H9 (cell line): Measurements from ENCODE around the gene GGA3. TPM values are rescaled to one million over a fixed set of nuclear protein-coding genes. Genes with fewer than 3 reads are reported as not detected.
"Not testable (repeated sequence)": the region's sequence is repeated elsewhere in the genome, so short reads cannot be mapped to it uniquely, and the experiment has no call there.

ENCODE experiments used
- DNase-seq: peaks from one replicate; pipeline ENCODE4 v3.0.0-alpha.2; 2017
- H2AFZ ChIP-seq: one replicate; pipeline ENCODE4 v1.6.1; 2013; ENCODE audit warnings: mild to moderate bottlenecking, low read length, control low read depth, moderate library complexity
- H2AK5ac ChIP-seq: 2 replicates; pipeline ENCODE4 v1.6.1; 2013; ENCODE audit warnings: low read length, control low read depth, mixed read lengths; ENCODE audit not compliant: insufficient read length
- H2BK120ac ChIP-seq: one replicate; pipeline ENCODE4 v1.6.1; 2013; ENCODE audit warnings: low read depth, mild to moderate bottlenecking, low read length, control low read depth, inconsistent platforms; ENCODE audit not compliant: poor library complexity, severe bottlenecking
- H2BK12ac ChIP-seq: 2 replicates; pipeline ENCODE4 v1.6.1; 2013; ENCODE audit warnings: low read length, control low read depth, mixed read lengths, low read depth; ENCODE audit not compliant: insufficient read length
- H2BK15ac ChIP-seq: 2 replicates; pipeline ENCODE4 v1.6.1; 2013; ENCODE audit warnings: low read depth, low read length, control low read depth
- H2BK20ac ChIP-seq: one replicate; pipeline ENCODE4 v1.6.1; 2013; ENCODE audit warnings: low read depth, mild to moderate bottlenecking, low read length, control low read depth, inconsistent platforms; ENCODE audit not compliant: poor library complexity, severe bottlenecking
- H2BK5ac ChIP-seq: 2 replicates; pipeline ENCODE4 v1.6.1; 2013; ENCODE audit warnings: low read length, control low read depth, mixed read lengths; ENCODE audit not compliant: insufficient read length
- H3K14ac ChIP-seq: 2 replicates; pipeline ENCODE4 v1.6.1; 2013; ENCODE audit warnings: low read length, control low read depth; ENCODE audit not compliant: insufficient read depth
- H3K18ac ChIP-seq: 2 replicates; pipeline ENCODE4 v1.6.1; 2013; ENCODE audit warnings: low read depth, mild to moderate bottlenecking, mixed read lengths, low read length, control low read depth; ENCODE audit not compliant: insufficient read length
- H3K23ac ChIP-seq: 2 replicates; pipeline ENCODE4 v1.6.1; 2013; ENCODE audit warnings: low read length, control low read depth, mixed read lengths, low read depth; ENCODE audit not compliant: insufficient read length
- H3K23me2 ChIP-seq: 2 replicates; pipeline ENCODE4 v1.6.1; 2013; ENCODE audit warnings: low read depth, mild to moderate bottlenecking, mixed read lengths, low read length, control low read depth; ENCODE audit not compliant: insufficient read length, poor library complexity, severe bottlenecking
- H3K27ac ChIP-seq: 2 replicates; pipeline ENCODE4 v1.5.1; 2013; ENCODE audit warnings: low read length, control low read depth, mixed read lengths, low read depth; ENCODE audit not compliant: insufficient read length
- H3K27me3 ChIP-seq: 2 replicates; pipeline ENCODE4 v1.6.1; 2013; ENCODE audit warnings: low read length, control low read depth, inconsistent platforms; ENCODE audit not compliant: insufficient read depth
- H3K4ac ChIP-seq: 2 replicates; pipeline ENCODE4 v1.6.1; 2013; ENCODE audit warnings: low read depth, mild to moderate bottlenecking, control low read depth, inconsistent platforms, low read length, moderate library complexity
- H3K4me1 ChIP-seq: 2 replicates; pipeline ENCODE4 v1.6.1; 2013; ENCODE audit warnings: low read length, control low read depth, inconsistent platforms; ENCODE audit not compliant: insufficient read depth
- H3K4me2 ChIP-seq: 2 replicates; pipeline ENCODE4 v1.6.1; 2013; ENCODE audit warnings: low read length, control low read depth, mixed read lengths; ENCODE audit not compliant: insufficient read length, insufficient read depth
- H3K56ac ChIP-seq: 2 replicates; pipeline ENCODE4 v1.6.1; 2013; ENCODE audit warnings: low read depth, mild to moderate bottlenecking, mixed read lengths, low read length, control low read depth; ENCODE audit not compliant: insufficient read length
- H3K79me1 ChIP-seq: 2 replicates; pipeline ENCODE4 v1.6.1; 2013; ENCODE audit warnings: low read depth, mild to moderate bottlenecking, moderate library complexity, low read length, control low read depth, inconsistent platforms; ENCODE audit not compliant: insufficient read depth, poor library complexity, severe bottlenecking
- H3K79me2 ChIP-seq: 2 replicates; pipeline ENCODE4 v1.6.1; 2013; ENCODE audit warnings: low read length, control low read depth, inconsistent platforms; ENCODE audit not compliant: insufficient read depth
- H3K9ac ChIP-seq: 2 replicates; pipeline ENCODE4 v1.6.1; 2013; ENCODE audit warnings: low read length, control low read depth, mixed read lengths; ENCODE audit not compliant: insufficient read length; ENCODE audit errors: extremely low read depth
- H3K9me3 ChIP-seq: one replicate; pipeline ENCODE4 v1.6.1; 2013; ENCODE audit warnings: low read depth, low read length, inconsistent platforms; ENCODE audit not compliant: control insufficient read depth
- H3T11ph ChIP-seq: one replicate; pipeline ENCODE4 v1.6.1; 2013; ENCODE audit warnings: mild to moderate bottlenecking, low read length, control low read depth, inconsistent platforms
- H4K20me1 ChIP-seq: one replicate; pipeline ENCODE4 v1.6.1; 2013; ENCODE audit not compliant: control insufficient read depth, insufficient read length, insufficient read depth
- H4K5ac ChIP-seq: 2 replicates; pipeline ENCODE4 v1.6.1; 2013; ENCODE audit warnings: low read depth, mild to moderate bottlenecking, mixed read lengths, low read length, control low read depth; ENCODE audit not compliant: insufficient read length
- H4K8ac ChIP-seq: replicated peaks from 2 replicates; pipeline ENCODE4 v1.6.1; 2013; ENCODE audit warnings: low read length, control low read depth, mixed read lengths, low read depth; ENCODE audit not compliant: insufficient read length
- H4K91ac ChIP-seq: 2 replicates; pipeline ENCODE4 v1.6.1; 2013; ENCODE audit warnings: low read depth, mild to moderate bottlenecking, moderate library complexity, mixed read lengths, low read length, control low read depth; ENCODE audit not compliant: insufficient read length
- H3K27ac Mint-ChIP-seq, 3 experiments: 2 replicates in 2 of 3; 3 replicates in 1 of 3; pipeline ENCODE4 v1.8.0; 2020 to 2021; ENCODE audit warnings: mixed read lengths in 3 of 3, mild to moderate bottlenecking in 1 of 3, moderate library complexity in 1 of 3
- H3K27me3 Mint-ChIP-seq: 2 replicates; pipeline ENCODE4 v1.8.0; 2021; ENCODE audit warnings: low read depth, mild to moderate bottlenecking, moderate library complexity, mixed read lengths
- H3K36me3 Mint-ChIP-seq, 3 experiments: 2 replicates in 2 of 3; 3 replicates in 1 of 3; pipeline ENCODE4 v1.8.0; 2020 to 2021; ENCODE audit warnings: low read depth in 3 of 3, mixed read lengths in 3 of 3; ENCODE audit not compliant: insufficient read depth in 1 of 3
- H3K4me1 Mint-ChIP-seq, 2 experiments: 2 replicates each; pipeline ENCODE4 v1.8.0; 2020; ENCODE audit warnings: mixed read lengths in 2 of 2
- H3K4me3 Mint-ChIP-seq, 2 experiments: 2 replicates in 1 of 2; 3 replicates in 1 of 2; pipeline ENCODE4 v1.8.0; 2020 to 2021; ENCODE audit warnings: mild to moderate bottlenecking in 2 of 2, mixed read lengths in 2 of 2, moderate library complexity in 1 of 2
- H3K9me3 Mint-ChIP-seq, 2 experiments: 2 replicates in 1 of 2; 3 replicates in 1 of 2; pipeline ENCODE4 v1.8.0; 2020; ENCODE audit warnings: mild to moderate bottlenecking in 2 of 2, mixed read lengths in 2 of 2, moderate library complexity in 1 of 2
- CTCF ChIP-seq: fragments of 200-600 bp; sonication (generic); conservative IDR thresholded peaks from 3 replicates; pipeline ENCODE4 v1.8.0; 2021; ENCODE audit warnings: antibody characterized with exemption, mild to moderate bottlenecking
- WGBS: extraction: QIAGEN DNeasy Blood & Tissue Kit; methylation state at CpG from one replicate; pipeline ENCODE4 v1.1.7; 2013; ENCODE audit warnings: missing lambda C conversion rate, low lambda C conversion rate, mixed read lengths; ENCODE audit not compliant: insufficient read length; ENCODE audit errors: extremely low coverage; 5-methylcytosine and 5-hydroxymethylcytosine counted together
- total RNA-seq: library from RNA; stranded (reverse); gene quantifications from 2 replicates; pipeline ENCODE4 v1.2.1, GENCODE V29; 2021

Gene GGA3
- total RNA-seq, 1 experiment from 2014 or later: 50.3 TPM

- Histone ChIP-seq H3K23me2 (peaks cover 4% of the 10 kb centered on the region), H3K27me3 (no peaks in the 10 kb centered on the region), H2BK15ac (no peak overlapping the region), H3K4me2 (peak overlapping the region; percentile 81), H4K8ac (no peak overlapping the region), H3K18ac (no peak overlapping the region), H3T11ph (no peak overlapping the region), H4K20me1 (no peaks in the 10 kb centered on the region), H3K9me3 (no peaks in the 10 kb centered on the region), H3K14ac (no peak overlapping the region; the same call in 1 of the 2 replicates), H3K9ac (peak overlapping the region; percentile 81), H3K23ac (no peak overlapping the region), H4K91ac (no peak overlapping the region), H3K56ac (no peak overlapping the region), H3K4me1 (peaks cover 4% of the 10 kb centered on the region), H3K27ac (no peak overlapping the region), H3K79me2 (peaks cover 18% of the 10 kb centered on the region), H3K79me1 (peaks cover 4% of the 10 kb centered on the region), H2BK120ac (no peak overlapping the region), H2BK12ac (no peak overlapping the region), H2AFZ (no peak overlapping the region), H2AK5ac (no peak overlapping the region), H4K5ac (no peak overlapping the region), H2BK5ac (no peak overlapping the region), H2BK20ac (no peak overlapping the region), H3K4ac (no peak overlapping the region)
- Mint-ChIP-seq H3K9me3 (no peaks in the 10 kb centered on the region), H3K27ac (peak overlapping the region; percentile 100), H3K27me3 (no peaks in the 10 kb centered on the region), H3K36me3 (peaks cover 8 to 41% (median 37%) of the 10 kb centered on the region in 3 experiments; a peak in 6 of 7 replicates), H3K4me1 (peaks cover 25 to 28% of the 10 kb centered on the region in 2 experiments), H3K4me3 (peak overlapping the region; percentile 99)
- WGBS: no CpG with 5 or more reads among the region's 31 CpGs
- DNase-seq: no peak
- peak; percentile 17; the same call in 1 of the 3 replicates for TF ChIP-seq CTCF
Observed at GRCh38 chr17:75260641-75261335, 618 bp downstream of the GGA3 start.

GRCh38 chr17:75257228-75257627, 4.2 kb downstream of the GGA3 start:
- no CpG with 5 or more reads among the region's 2 CpGs for WGBS
- not testable (repeated sequence) for H3K79me1 ChIP-seq, H3K14ac ChIP-seq, H3K4me2 ChIP-seq, H3K18ac ChIP-seq, H2BK20ac ChIP-seq, H3K4me3 Mint-ChIP-seq, H2BK120ac ChIP-seq, H3K9me3 Mint-ChIP-seq, H4K91ac ChIP-seq, H3K4ac ChIP-seq, H4K8ac ChIP-seq, H3K9me3 ChIP-seq, H2AK5ac ChIP-seq, H2BK12ac ChIP-seq, H3K27me3 ChIP-seq, H3T11ph ChIP-seq, H3K4me1 ChIP-seq, H2BK5ac ChIP-seq, H2AFZ ChIP-seq, H3K9ac ChIP-seq, H3K27me3 Mint-ChIP-seq, H4K20me1 ChIP-seq, H3K23ac ChIP-seq, H3K27ac ChIP-seq, H3K23me2 ChIP-seq, H3K56ac ChIP-seq, H2BK15ac ChIP-seq, DNase-seq, H3K27ac Mint-ChIP-seq, H4K5ac ChIP-seq
- H3K36me3 Mint-ChIP-seq: peaks cover 0 to 15% (median 5%) of the 10 kb centered on the region in 3 experiments; a peak in 4 of 7 replicates
- H3K4me1 Mint-ChIP-seq: peaks cover 45 to 47% of the 10 kb centered on the region in 2 experiments
- peaks cover 16% of the 10 kb centered on the region for H3K79me2 ChIP-seq
